K562 (cell line): Measurements from ENCODE around the gene FAM20C. TPM values are rescaled to one million over a fixed set of nuclear protein-coding genes. Genes with fewer than 3 reads are reported as not detected.

Source experiments
- AFF4 ChIP-seq: sonication (generic); formaldehyde crosslinking; IDR thresholded peaks from 2 replicates; pipeline ENCODE4 v1.8.0; 2023; ENCODE audit warnings: mild to moderate bottlenecking, missing genetic modification reagents
- CHAMP1 ChIP-seq: fragments of 450-650 bp; IDR thresholded peaks from 2 replicates; pipeline ENCODE4 v1.6.1; 2016; ENCODE audit warnings: mild to moderate bottlenecking
- CREB3 ChIP-seq: fragments of 450-650 bp; conservative IDR thresholded peaks from 2 replicates; pipeline ENCODE4 v1.6.1; 2016; ENCODE audit warnings: missing genetic modification characterization, low read depth, mild to moderate bottlenecking, missing compliant biosample characterization, moderate library complexity
- DPF2 ChIP-seq: fragments of 450-650 bp; IDR thresholded peaks from 2 replicates; pipeline ENCODE4 v1.6.1; 2016
- ERF ChIP-seq: fragments of 450-650 bp; formaldehyde crosslinking; IDR thresholded peaks from 2 replicates; pipeline ENCODE4 v1.4.0; 2020; ENCODE audit warnings: mild to moderate bottlenecking, mixed read lengths
- FUS ChIP-seq: fragments of 200-400 bp; formaldehyde crosslinking; optimal IDR thresholded peaks from 2 replicates; pipeline ENCODE3; 2017; ENCODE audit warnings: low read depth, low read length
- HINFP ChIP-seq: fragments of 450-650 bp; conservative IDR thresholded peaks from 2 replicates; pipeline ENCODE4 v1.6.1; 2016; ENCODE audit warnings: missing genetic modification characterization, low read depth, mild to moderate bottlenecking, control low read depth, missing compliant biosample characterization
- ILF3 ChIP-seq: fragments of 450-650 bp; IDR thresholded peaks from 2 replicates; pipeline ENCODE4 v1.6.1; 2018; ENCODE audit warnings: antibody characterized with exemption, mild to moderate bottlenecking, moderate library complexity, borderline replicate concordance
- ILK ChIP-seq: fragments of 450-650 bp; IDR thresholded peaks from 2 replicates; pipeline ENCODE4 v1.6.1; 2016; ENCODE audit warnings: missing genetic modification characterization, low read depth, mild to moderate bottlenecking, missing compliant biosample characterization, moderate library complexity, borderline replicate concordance
- LCOR ChIP-seq: sonication (generic); formaldehyde crosslinking; IDR thresholded peaks from 2 replicates; pipeline ENCODE4 v1.8.0; 2022; ENCODE audit warnings: mild to moderate bottlenecking, missing genetic modification reagents
- PTRF ChIP-seq: fragments of 450-650 bp; IDR thresholded peaks from 2 replicates; pipeline ENCODE4 v1.6.1; 2016; ENCODE audit warnings: mild to moderate bottlenecking, missing genetic modification characterization, missing compliant biosample characterization
- ZNF316 ChIP-seq: fragments of 450-650 bp; IDR thresholded peaks from 2 replicates; pipeline ENCODE4 v1.6.1; 2016
- ZNF592 ChIP-seq: fragments of 450-650 bp; IDR thresholded peaks from 2 replicates; pipeline ENCODE4 v1.6.1; 2017; ENCODE audit warnings: antibody characterized with exemption, mild to moderate bottlenecking
- polyA plus RNA-seq, 8 experiments: library from polyadenylated mRNA; depleted of rRNA in 4 of 8; stranded (reverse) in 5 of 8; unstranded in 3 of 8; fragments of >200 nt; fragmentation: Nextera tagmentation in 2 of 8; fragmentation: Illumina TruSeq in 1 of 8; extraction: Ambion mirVana in 2 of 8; extraction: Trizol in 1 of 8; gene quantifications; 2 replicates each; pipeline versions ENCODE4 v1.2.1 to v1.2.3, GENCODE V29; 2011 to 2014; ENCODE audit warnings: inconsistent platforms in 1 of 8, missing spikeins in 1 of 8
- total RNA-seq, 7 experiments: library from RNA; depleted of rRNA in 6 of 7; stranded (reverse); fragments of >200 nt in 6 of 7; fragmentation: Illumina TruSeq in 2 of 7; extraction: Trizol in 2 of 7; gene quantifications; 2 replicates each; pipeline versions ENCODE4 v1.2.1 to v1.2.3, GENCODE V29; 2011 to 2021; ENCODE audit warnings: low replicate concordance in 1 of 7

FAM20C gene
- total and polyA plus RNA-seq, 9 of the 15 experiments (the other 6 are each of a cell fraction or from before 2014, with no cell fraction given) = 0.09 TPM; not detected in 8

GRCh38 chr7:148932-149790 lies 43.2 kb upstream of the FAM20C start (continued):
- TF ChIP-seq ZNF592 = no peak
- no peak for TF ChIP-seq HINFP (tag)
- TF ChIP-seq FUS = no peak
- no peak for TF ChIP-seq DPF2
- TF ChIP-seq AFF4 (CRISPR knock-in tag) = no peak
- TF ChIP-seq ZNF316 = no peak
- TF ChIP-seq ILF3 = no peak
- TF ChIP-seq LCOR (CRISPR knock-in tag) = no peak
- TF ChIP-seq ERF (CRISPR knock-in tag) = peak; percentile 14
- TF ChIP-seq PTRF (tag) = no peak
- 0 out of 2 replicates have a peak, but pooled peaks have one; percentile 33 for TF ChIP-seq CREB3 (tag)
- no peak for TF ChIP-seq ILK (tag)
- no peak for TF ChIP-seq CHAMP1
